GM12801 (cell line): Measurements from ENCODE around the gene PNLIP.

Experiments used
- TF ChIP-seq, protein P1 (sequence below): IDR thresholded peaks from one replicate; pipeline ENCODE4 v1.5.1; 2011; ENCODE audit warnings: control low read depth; ENCODE audit not compliant: insufficient read length; ENCODE audit errors: extremely low read depth

The PNLIP gene

DNA sequence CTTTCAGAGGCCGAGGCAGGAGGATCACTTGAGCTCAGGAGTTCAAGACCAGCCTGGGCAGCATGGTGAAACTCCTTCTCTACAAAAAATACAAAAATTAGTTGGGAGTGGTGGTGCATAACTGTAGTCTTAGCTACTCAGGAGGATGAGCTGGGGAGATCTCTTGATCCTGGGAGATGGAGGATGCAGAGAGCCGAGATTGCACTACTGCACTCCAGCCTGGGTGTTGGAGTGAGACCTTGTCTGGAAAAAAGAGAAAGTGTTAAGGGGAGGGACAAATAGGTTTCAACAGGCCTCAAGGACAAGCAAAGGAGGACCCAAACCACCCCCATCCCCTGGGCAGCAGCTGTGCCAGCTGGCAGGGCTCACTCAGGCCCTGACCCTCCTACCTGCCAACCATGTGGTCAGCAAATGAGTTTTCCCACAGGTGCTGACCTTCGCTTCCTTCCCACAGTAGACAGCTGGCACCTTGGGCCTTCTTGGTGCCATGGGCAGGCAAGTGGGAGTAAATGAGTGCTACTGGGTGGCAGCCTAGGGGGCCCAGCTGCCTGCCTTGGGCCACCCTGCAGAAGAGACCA, 69.6 kb downstream of the PNLIP start:
- TF ChIP-seq, protein P1, sequence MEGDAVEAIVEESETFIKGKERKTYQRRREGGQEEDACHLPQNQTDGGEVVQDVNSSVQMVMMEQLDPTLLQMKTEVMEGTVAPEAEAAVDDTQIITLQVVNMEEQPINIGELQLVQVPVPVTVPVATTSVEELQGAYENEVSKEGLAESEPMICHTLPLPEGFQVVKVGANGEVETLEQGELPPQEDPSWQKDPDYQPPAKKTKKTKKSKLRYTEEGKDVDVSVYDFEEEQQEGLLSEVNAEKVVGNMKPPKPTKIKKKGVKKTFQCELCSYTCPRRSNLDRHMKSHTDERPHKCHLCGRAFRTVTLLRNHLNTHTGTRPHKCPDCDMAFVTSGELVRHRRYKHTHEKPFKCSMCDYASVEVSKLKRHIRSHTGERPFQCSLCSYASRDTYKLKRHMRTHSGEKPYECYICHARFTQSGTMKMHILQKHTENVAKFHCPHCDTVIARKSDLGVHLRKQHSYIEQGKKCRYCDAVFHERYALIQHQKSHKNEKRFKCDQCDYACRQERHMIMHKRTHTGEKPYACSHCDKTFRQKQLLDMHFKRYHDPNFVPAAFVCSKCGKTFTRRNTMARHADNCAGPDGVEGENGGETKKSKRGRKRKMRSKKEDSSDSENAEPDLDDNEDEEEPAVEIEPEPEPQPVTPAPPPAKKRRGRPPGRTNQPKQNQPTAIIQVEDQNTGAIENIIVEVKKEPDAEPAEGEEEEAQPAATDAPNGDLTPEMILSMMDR, result no peak
